ENCODE results near the gene APOBEC4. TPM values are rescaled to one million over a fixed set of nuclear protein-coding genes. Genes with fewer than 3 reads are reported as not detected.

APOBEC4 gene
- polyA plus RNA-seq, 1 of the 3 experiments (the other 2 are of a cell fraction): not detected

- CTCF ChIA-PET: interaction anchor here (1.0 to 3.1 kb wide), 5 partner anchors 10 to 279 kb away, joined by 3 to 14 read pairs (median 7); no protein-coding TSS in a partner anchor
- 15% methylated on average over 5 of the region's 5 CpGs for WGBS (ENCODE audit: low lambda C conversion rate)
Measured at GRCh38 chr1:183636783-183637182, 16.3 kb downstream of the APOBEC4 start.

GRCh38 chr1:183636334-183636682 is 16.8 kb downstream of the APOBEC4 start:
- DNase-seq: no peak
- Histone ChIP-seq H3K79me2 (ENCODE audit: insufficient read depth) (peaks cover 73% of the 10 kb centered on the region), H3K27ac (ENCODE audit: low read depth in 2 of 2, low read length in 1 of 2) (peak overlapping the region; percentile 61 to 64), H3K4me1 (ENCODE audit: control insufficient read depth in 1 of 2, insufficient read depth in 2 of 2, low read depth in 1 of 2, low read length in 1 of 2) (peaks cover 5 to 32% of the 10 kb centered on the region in 2 experiments; a peak in 3 of 4 replicates), H3K36me3 (replicated peaks in 1 of 2; ENCODE audit: control insufficient read depth in 1 of 2, insufficient read depth in 2 of 2, low read length in 1 of 2) (peaks cover 18 to 21% of the 10 kb centered on the region in 2 experiments), H3K9ac (peak overlapping the region; percentile 62; the same call in 1 of the 2 replicates), H4K20me1 (ENCODE audit: insufficient read depth) (peaks cover 32% of the 10 kb centered on the region), H3K9me2 (no peaks in the 10 kb centered on the region), H3K4me2 (peak overlapping the region; percentile 79), H3K4me3 (ENCODE audit: low read depth in 2 of 2, low read length in 1 of 2) (peak overlapping the region; percentile 85 to 92), H3F3A (replicated peaks; ENCODE audit: insufficient read depth) (peaks cover 16% of the 10 kb centered on the region), H3K9me3 (no peaks in the 10 kb centered on the region), H2AFZ (ENCODE audit: low read depth) (peak overlapping the region; percentile 86), H3K27me3 (ENCODE audit: insufficient read depth) (no peaks in the 10 kb centered on the region)
- TF ChIP-seq FOSL2 (IDR thresholded peaks at IDR 0.05; ENCODE audit: borderline replicate concordance, low read depth) (no peak), GATA2 (CRISPR knock-in tag; IDR thresholded peaks at IDR 0.05) (peak; percentile 59), SIN3A (IDR thresholded peaks at IDR 0.05; ENCODE audit: borderline replicate concordance, low read depth, low read length) (0 out of 2 replicates have a peak, but pooled peaks have one; percentile 7), EZH2phosphoT487 (IDR thresholded peaks at IDR 0.05; ENCODE audit: borderline replicate concordance, low read depth) (no peak), FOXJ3 (CRISPR knock-in tag; IDR thresholded peaks at IDR 0.05) (0 out of 2 replicates have a peak, but pooled peaks have one; percentile 39)
- POLR2A ChIA-PET: no interaction called here
- WGBS (ENCODE audit: low lambda C conversion rate): under 1% methylated on average over 14 of the region's 15 CpGs
- CTCF ChIA-PET: interaction anchor here (1.5 to 3.1 kb wide), 3 partner anchors 10 to 280 kb away, joined by 3 to 14 read pairs (median 11); no protein-coding TSS in a partner anchor

More at GRCh38 chr1:183636783-183637182, 16.3 kb downstream of the APOBEC4 start:
- Histone ChIP-seq H3K4me2 (peak overlapping the region; percentile 79), H3K27ac (ENCODE audit: low read depth in 2 of 2, low read length in 1 of 2) (peak overlapping the region; percentile 61 to 64; a peak in 2 of 4 replicates), H3F3A (replicated peaks; ENCODE audit: insufficient read depth) (peaks cover 16% of the 10 kb centered on the region), H3K27me3 (ENCODE audit: insufficient read depth) (no peaks in the 10 kb centered on the region), H3K4me1 (ENCODE audit: control insufficient read depth in 1 of 2, insufficient read depth in 2 of 2, low read depth in 1 of 2, low read length in 1 of 2) (peaks cover 3 to 32% of the 10 kb centered on the region in 2 experiments; a peak in 3 of 4 replicates), H3K9ac (peak overlapping the region; percentile 62; the same call in 1 of the 2 replicates), H3K9me3 (no peaks in the 10 kb centered on the region), H3K4me3 (ENCODE audit: low read depth in 2 of 2, low read length in 1 of 2) (peak overlapping the region; percentile 85 to 92), H3K9me2 (no peaks in the 10 kb centered on the region), H4K20me1 (ENCODE audit: insufficient read depth) (peaks cover 27% of the 10 kb centered on the region), H2AFZ (ENCODE audit: low read depth) (peak overlapping the region; percentile 86; the same call in 1 of the 2 replicates), H3K36me3 (replicated peaks in 1 of 2; ENCODE audit: control insufficient read depth in 1 of 2, insufficient read depth in 2 of 2, low read length in 1 of 2) (peaks cover 15 to 18% of the 10 kb centered on the region in 2 experiments), H3K79me2 (ENCODE audit: insufficient read depth) (peaks cover 71% of the 10 kb centered on the region)
- TF ChIP-seq EZH2phosphoT487 (IDR thresholded peaks at IDR 0.05; ENCODE audit: borderline replicate concordance, low read depth) (no peak), GATA2 (CRISPR knock-in tag; IDR thresholded peaks at IDR 0.05) (no peak), MXI1 (IDR thresholded peaks at IDR 0.05; ENCODE audit: low read depth, low read length) (no peak), MEF2A (IDR thresholded peaks at IDR 0.05; ENCODE audit: borderline replicate concordance, low read depth) (no peak)
- DNase-seq: no peak
- POLR2A ChIA-PET: no interaction called here

- Histone ChIP-seq H3K4me2 (peak within 1 kb of the TSS; percentile 83), H3K9me3 (no peaks in the 10 kb centered on the region), H3K4me1 (ENCODE audit: control insufficient read depth in 1 of 2, insufficient read depth in 2 of 2, low read depth in 1 of 2, low read length in 1 of 2) (peaks cover 10 to 32% of the 10 kb centered on the region in 2 experiments; a peak in 3 of 4 replicates), H3K9me2 (no peaks in the 10 kb centered on the region), H3K36me3 (replicated peaks in 1 of 2; ENCODE audit: control insufficient read depth in 1 of 2, insufficient read depth in 2 of 2, low read length in 1 of 2) (peaks cover 20 to 26% of the 10 kb centered on the region in 2 experiments), H3K9ac (peak within 1 kb of the TSS; percentile 91), H3F3A (replicated peaks; ENCODE audit: insufficient read depth) (peaks cover 20% of the 10 kb centered on the region), H3K4me3 (ENCODE audit: low read depth in 2 of 2, low read length in 1 of 2) (peak within 1 kb of the TSS; percentile 85 to 92), H4K20me1 (ENCODE audit: insufficient read depth) (peaks cover 37% of the 10 kb centered on the region), H3K27ac (ENCODE audit: low read depth in 2 of 2, low read length in 1 of 2) (peak within 1 kb of the TSS; percentile 82 to 94), H3K79me2 (ENCODE audit: insufficient read depth) (peaks cover 73% of the 10 kb centered on the region), H2AFZ (ENCODE audit: low read depth) (peak within 1 kb of the TSS; percentile 86), H3K27me3 (ENCODE audit: insufficient read depth) (no peaks in the 10 kb centered on the region)
- peak; percentile 93 for DNase-seq
- 0% methylated on average over 37 of the region's 65 CpGs for WGBS (ENCODE audit: low lambda C conversion rate)
- ChIA-PET CTCF (interaction anchor here (1.5 to 3.1 kb wide), 4 partner anchors 11 to 280 kb away, joined by 3 to 20 read pairs (median 10); no protein-coding TSS in a partner anchor), POLR2A (no interaction called here)
- TF ChIP-seq TAF1 (IDR thresholded peaks at IDR 0.05; ENCODE audit: borderline replicate concordance, low read depth, low read length): peak; percentile 81; the same call in 1 of the 2 replicates
- no peak for TF ChIP-seq CTCF (IDR thresholded peaks at IDR 0.05)
- TF ChIP-seq TEAD4 (IDR thresholded peaks at IDR 0.05; ENCODE audit: borderline replicate concordance, insufficient read depth): no peak
- no peak; the same call in 1 of the 2 replicates for TF ChIP-seq FOXJ3 (CRISPR knock-in tag; IDR thresholded peaks at IDR 0.05)
- peak; percentile 62 for TF ChIP-seq RFX5 (IDR thresholded peaks at IDR 0.05; ENCODE audit: low read length)
- TF ChIP-seq CHD2 (IDR thresholded peaks at IDR 0.05; ENCODE audit: low read length, partially characterized antibody): peak; percentile 11
- no peak for TF ChIP-seq JUND (IDR thresholded peaks at IDR 0.05)
- TF ChIP-seq USF2 (IDR thresholded peaks at IDR 0.05; ENCODE audit: borderline replicate concordance, low read depth, low read length): peak; percentile 83
- no peak for TF ChIP-seq MEF2A (IDR thresholded peaks at IDR 0.05; ENCODE audit: borderline replicate concordance, low read depth)
Measured at GRCh38 chr1:183635606-183636333, 17.3 kb downstream of the APOBEC4 start, which contains the start of gene ARPC5. TSS of gene ARPC5 (minus strand) at chr1:183635783. CDS start at chr1:183635659, 124 bp downstream.

Data from SK-N-SH (cell line).